NCI-H2171 (cell line): Measurements from ENCODE around the gene BICDL2.

Source experiments
- DNase-seq: peaks from one replicate; lab custom pipeline; 2025; lab: John Stamatoyannopoulos, UW

BICDL2 gene

DNA sequence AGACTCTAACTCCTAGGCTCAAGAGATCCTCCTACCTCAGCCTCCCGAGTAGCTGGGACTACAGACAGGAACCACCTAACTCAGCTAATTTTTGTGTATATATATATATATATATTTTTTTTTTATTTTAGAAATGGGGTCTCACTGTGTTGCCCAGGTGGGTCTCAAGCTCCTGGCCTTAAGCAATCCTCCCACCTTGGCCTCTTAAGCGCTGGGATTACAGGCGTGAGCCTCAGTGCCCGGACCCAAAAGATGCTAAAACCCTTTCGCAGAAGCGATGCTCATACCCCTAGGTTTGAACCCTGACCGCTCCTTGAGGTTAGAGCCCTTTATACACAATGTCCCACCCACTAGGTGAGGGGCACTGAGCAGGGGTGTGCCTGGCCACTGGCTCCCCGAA lies 26.2 kb downstream of the BICDL2 start:
- DNase-seq = no peak

DNA sequence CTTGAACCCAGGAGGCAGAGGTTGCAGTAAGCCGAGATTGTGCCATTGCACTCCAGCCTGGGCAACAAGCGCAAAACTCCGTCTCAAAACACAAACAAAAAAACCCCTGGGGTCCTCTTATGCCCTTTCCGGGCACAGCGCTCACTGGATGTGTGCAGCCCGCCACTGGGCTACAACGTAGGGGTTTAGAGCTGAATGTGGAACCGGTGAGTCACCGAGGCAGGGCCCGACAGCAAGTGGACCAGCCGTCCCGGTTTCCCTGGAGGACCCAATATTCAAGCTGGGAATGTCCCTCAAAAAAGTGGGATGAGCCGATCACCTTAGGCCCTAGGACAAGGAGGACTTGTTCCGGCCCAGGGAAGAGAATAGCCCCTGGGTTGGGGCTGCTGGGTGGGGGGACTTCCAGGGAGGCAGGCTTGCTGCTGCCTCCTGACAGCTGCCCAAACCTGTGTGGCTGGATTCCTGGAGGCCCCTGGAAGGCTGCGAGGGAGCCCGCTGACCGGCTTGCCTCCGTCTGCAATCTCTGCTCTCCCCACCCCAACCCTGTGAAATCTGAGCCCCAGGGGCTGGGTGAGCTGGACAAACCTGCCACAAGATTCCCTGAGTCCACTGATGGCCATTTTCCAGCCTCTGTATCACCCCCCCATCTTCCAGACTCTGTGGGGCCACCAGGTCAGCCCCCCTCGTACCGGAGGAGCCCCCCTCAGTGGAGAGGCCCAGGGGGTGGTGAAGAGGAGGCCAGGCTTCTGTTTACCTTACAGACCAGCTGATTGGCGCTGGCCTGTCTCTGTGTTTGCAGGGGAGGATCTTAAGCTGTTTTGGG lies 27.0 kb downstream of the BICDL2 start:
- DNase-seq = no peak

DNA sequence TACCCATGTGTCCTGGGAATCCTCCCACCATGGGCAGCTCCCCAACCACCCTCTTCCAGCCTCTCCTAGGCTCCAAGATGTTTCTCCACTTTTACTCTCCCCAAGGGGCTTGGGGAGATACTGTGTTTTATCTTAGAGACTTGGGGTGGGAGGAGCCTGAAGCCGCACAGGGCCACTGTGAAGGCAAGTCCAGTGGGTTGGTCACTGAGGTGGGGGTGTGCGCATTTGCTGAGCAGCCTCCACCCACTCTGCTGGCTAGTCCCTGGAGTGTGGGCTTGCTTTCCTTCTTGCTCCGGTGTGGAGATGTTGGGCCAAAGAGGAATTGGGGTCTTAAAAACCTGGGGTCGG lies 28.1 kb downstream of the BICDL2 start:
- DNase-seq = no peak

DNA sequence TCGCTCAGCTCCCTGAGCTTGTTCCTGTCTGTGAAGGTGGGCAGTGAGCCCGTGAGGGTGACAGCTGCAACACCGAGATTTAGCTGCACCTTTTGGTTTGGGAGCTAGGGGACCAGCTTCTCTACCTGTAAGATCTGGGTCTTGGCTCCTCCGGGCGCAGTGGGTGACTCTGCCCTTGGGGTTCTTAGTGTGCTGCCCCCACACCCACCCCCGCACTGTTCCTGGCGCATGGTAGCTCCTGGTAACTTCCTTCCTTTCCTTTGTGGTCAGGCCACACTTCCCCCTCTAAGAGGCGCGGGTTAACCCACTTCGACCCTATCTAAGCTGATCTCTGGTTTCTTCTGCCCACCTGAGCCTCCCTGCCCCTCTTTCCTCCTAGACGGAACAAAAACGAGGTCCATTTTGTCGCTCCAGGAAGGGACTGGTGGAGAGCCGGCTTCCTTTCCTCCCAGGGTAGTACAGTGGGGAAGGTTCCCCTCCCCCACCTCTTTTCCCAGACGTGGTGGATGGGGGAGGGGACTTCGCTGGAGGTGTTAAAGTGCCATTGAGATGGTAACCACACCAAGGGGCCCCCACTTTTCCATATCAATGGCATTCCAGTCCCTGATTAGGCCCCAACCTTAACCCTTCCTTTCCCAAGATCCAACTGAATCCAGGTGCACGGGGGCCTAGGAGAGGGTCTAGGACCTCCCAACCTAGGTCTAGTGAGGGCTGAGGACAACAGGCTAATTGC lies 28.6 kb downstream of the BICDL2 start:
- no peak for DNase-seq

DNA sequence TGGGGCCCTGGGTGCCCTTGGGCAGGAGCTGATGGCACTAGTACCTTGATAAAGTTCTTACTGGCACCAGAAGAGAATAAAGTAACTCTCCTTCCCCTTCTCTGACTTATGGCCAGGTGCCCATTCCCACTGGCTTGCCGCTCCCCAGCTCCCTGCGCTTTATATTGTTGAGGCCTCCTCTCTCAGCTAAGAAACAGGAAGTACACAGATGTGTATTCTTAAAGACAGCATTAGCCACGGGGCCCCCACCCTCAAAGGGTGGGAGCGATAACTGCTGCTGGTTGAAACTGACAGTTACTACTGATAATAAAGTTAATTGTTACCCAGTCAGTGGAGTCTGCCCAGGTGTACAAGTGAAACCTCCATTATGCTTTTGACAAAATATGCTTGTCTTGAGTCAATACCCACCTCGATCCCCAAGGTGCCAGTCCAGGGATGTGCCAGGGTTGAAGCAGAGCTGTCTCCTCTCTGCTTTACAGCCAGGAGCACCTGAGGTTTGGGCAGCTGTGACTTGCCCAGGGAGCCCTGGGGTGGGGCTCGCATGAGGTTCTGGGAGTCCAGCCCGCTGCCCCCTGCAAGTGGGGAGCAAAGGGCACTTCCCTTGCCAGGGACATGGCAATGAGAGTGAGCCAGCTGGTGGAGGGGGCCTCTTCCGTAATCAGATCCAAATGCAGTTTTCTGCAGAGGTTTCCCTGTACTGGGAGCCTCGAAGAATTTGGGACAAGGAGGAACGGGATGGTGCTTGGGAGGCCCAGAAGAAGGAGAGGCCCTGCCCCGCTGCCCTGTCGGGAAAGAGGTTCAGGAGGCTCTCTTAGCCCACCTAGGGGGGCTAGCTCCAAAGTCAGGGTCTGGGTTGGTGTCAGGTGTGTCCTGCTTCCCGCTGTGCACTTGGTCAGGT lies 29.4 kb downstream of the BICDL2 start:
- DNase-seq = no peak

DNA sequence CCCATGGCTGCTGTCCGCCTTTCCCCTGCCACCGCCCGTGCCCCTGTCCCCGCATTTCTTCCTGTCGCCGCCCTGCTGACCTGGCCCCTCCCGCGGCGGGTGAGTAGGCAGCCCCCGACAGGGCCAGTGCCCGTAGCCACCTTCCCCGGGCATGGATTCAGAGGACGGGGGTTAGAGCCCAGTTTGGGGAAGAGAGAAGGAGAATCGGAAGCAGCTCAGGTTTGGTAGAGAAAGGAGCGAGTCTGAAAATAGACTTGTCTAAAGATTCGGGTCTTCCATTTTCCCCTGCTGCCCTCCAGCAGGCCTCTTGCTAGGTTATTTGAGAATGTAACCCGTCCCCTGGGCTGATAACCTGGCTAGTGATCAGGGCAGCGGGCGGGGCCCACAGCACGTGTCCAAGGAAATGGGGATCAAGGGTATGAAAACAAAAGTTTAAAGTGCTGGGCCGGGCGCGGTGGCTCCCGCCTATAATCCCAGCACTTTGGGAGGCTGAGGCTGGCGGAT lies 31.9 kb downstream of the BICDL2 start:
- no peak for DNase-seq

DNA sequence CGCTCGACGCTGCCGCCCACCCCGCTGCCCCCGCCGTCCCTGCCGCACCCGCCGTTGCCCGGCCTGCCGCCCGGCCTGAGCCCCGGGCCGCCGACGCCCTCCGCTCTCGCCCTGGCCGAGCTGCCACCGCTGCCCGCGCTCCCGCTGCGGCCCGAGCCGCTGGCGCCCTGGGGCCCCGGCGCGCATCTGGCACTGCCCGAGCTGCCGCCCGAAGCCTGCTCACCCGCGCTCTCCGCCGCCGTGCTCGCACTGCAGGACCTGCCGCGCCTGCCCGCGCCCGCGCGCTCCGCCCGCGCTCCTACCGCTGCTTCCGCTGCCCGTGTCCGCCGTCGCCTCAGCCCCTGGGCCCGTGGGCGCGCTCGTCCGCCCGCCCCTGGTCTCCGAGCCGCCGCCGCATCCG lies 32.4 kb downstream of the BICDL2 start:
- DNase-seq = no peak

DNA sequence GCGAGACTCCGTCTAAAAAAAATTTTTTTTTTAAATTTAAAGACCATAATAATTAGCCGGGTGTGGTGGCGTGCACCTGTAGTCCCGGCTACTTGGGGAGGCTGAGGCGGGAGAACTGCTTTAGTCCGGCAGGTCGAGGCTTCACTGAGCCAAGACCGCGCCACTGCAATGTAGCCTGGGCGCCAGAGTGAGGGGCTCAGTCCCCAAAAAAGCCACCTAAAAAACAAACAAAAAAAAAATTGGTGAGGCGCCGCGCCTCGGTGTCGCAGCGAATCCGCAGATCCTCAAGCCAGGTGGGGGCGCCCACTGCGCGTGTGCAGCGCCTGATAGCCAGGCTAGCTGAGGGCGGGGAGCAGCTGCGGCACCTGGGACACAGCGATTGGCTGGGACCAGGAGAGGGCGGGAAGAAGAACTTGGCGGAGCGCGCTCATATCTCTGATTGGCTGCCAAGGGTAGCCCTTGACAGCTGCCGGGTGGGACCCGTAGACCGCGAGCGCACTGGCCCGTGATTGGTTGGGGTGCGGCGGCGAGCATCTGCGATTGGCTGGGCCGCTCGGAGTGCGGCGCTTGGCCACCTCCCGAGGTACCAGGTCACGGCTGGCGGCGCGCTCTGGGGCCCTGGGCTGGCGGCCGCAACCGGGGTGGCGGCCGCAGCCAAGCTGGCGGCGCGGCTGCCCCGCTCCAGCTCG lies 33.0 kb downstream of the BICDL2 start:
- DNase-seq = peak; percentile 98

DNA sequence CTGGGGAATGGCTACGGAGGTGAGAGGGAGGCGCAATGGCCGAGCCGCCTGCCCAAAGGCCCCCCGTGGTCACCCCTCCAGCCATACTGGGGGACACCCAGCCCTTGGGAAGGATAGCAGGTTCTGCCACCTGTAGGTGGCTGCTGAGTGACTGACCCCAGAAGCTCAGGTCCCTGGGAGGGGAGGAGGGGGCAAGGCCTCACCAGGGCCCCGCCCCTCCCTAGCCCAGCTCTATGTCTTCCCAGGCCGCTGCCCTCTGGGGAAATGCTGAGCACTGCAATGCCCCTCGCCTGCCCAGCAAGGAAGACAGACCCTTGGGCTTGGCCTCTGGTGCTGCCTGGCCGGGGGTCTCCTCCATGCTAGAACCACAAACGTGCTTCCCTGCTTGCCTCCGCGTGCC lies 35.4 kb downstream of the BICDL2 start:
- no peak for DNase-seq

DNA sequence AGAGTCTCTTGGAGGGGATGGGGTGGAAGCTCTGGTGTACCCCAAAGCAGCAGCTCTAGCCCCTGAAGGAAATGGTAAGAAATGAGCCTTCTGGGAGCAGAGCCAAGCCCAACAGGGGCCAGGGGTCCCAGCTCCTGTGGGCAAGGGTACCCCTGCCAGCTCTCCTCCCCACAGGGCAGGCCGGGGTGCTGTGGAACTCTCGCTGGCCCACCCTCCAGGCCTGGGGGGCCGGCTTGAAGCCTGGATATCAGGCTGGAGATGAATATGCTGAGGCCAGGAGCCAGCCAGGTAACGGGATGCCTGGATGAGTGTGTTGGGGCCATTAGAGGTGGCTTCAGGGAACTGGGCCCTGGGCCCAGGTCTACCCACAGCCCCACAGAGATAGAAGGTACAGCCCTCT lies 36.2 kb downstream of the BICDL2 start:
- no peak for DNase-seq

DNA sequence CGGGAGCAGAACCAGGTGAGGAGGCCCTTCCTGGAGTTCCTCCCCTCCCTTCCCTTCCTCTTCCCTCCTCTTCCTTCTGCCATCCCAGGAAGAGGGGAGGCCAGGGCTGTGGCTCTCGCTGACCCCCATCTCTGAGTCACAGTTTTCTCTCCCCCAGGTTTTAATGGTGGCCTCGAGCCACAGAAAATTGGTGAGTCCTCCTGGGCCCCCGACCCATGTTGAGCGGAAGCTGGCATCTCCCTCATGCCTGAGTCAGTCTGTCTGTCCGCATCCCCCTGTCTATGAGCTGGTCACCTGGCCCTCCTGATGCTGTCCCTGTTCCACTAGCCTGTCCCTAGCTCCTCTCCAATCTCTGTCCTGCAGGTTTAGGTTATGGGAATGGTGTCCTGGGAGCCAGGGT lies 36.8 kb downstream of the BICDL2 start:
- DNase-seq = no peak

DNA sequence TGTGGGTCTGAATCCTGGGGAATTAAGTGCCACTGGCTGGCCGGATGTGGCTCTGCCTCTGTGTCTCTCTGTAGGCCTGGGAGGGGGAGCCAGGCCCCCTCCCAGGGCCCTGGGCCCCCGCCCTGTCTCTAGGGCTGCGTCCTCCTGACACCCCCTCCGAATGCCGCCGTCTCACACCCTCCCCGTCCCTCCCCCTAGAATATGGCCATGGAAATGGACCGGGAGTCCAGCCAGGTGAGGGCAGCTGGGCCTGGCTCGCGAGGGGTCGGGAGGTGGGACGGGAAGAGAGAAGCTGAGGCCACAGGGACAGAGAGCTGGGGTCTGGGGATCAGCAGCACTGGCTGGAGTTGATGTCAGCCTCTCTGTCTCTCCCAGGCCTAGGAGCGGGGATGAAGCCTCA lies 40.4 kb downstream of the BICDL2 start:
- DNase-seq = no peak

DNA sequence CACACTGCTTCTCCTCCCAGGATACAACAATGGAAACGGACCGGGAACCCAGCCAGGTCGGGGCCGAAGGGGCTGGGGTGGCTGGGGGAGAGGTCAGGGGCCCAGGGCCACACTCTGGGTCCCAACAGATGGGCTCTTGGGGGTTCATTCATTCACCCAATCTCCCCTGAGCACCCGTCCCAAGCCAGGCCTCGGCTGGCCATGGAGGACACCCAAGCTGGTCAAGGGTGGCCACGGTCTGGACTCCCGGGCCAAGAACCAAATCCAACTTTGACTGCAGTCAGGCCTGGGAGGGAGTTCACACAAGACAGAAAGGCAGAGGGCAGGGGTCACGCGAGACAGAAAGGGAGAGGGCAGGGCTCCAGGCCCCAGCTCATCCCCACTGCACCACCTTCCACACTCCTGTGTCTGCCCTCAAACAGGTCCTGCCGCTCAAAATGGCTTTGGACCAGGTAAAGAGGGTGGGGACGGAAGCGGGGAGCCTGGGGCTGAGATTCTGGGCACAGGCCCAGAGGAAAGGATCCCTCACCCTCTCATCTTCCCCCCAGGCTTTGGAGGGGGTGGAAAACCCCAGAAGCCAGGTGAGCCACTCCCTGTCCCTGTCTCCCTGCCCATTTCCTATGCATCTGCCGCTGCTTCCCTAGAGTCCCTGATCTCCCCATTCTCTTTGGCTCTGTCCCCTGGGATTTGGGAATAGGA lies 44.2 kb downstream of the BICDL2 start:
- DNase-seq = no peak

DNA sequence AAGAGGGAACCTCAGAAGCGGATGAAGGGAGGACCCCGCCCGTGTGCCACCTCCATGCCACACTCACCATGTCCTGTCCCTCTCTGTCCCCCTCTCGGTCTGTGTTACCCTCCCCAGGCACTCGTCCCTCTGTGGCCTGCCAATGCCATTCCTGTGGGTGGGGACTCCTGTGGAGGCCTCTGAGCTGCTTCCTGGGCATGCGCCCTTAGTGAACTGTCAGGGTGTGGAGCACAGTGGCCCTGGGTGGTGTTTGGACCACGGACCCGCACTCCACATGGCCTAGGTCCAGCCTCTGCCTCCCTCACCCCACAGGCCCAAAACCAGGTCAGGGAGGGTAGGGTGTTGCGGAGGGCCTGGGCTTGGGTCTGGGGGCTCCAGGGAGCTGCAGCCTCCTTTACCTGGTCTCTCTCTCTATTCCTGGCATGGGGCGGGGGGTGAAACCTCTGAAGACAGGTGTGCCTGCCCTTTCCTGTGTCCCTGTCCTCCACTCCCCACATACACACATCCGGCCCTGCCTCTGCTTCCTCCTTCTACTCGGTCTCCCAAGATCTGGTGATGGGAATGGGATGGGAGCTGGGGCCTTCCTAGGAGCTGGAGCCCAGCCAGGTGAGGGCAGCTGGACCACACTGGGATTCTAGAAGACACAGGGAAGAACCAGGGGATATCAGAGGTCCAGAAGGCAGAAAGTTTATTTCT lies 45.0 kb downstream of the BICDL2 start:
- DNase-seq = no peak

DNA sequence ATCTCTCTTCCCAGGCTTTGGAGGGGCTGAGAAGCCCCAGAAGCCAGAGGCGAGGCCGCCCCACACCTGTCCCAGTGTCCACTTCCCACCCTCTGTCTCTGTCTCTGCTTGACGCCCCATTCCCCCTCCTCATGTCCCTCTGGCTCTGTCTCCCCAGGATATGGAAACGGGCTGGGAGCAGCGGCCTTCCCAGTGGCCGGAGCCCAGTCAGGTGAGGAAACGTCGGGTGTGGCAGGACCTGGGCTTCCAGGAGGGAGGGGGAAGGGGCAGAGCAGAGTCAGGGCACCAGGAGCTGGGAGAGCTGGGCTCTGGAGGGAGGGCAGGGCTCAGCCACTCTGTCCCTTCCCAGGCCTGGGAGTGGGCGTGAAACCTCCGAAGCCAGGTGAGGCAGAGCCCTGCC lies 45.9 kb downstream of the BICDL2 start:
- DNase-seq = no peak

DNA sequence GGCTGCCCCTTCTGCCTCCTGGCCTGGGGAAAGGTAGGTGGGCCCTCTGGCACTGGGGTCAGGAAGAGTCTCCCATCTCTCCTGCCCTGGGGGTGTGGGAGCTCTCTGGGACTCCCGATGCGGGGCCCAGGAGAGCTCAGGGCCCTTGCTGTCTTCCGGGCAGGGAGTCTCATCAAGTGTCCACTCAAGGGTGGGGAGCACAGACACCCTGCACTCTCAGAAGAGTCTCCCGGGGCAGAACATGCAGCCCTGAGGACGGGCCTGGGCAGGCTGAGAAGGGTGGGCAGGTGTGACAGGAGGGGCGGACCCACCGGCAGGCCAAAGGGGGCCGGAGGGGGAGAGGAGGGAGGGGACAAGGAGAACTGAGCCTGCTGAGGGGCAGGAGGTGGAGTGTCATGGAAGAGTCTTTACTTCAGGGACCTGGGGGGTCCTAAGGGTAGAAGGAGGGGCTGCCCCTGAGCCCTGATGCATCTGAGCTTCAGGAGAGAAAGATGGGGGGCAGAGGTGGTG lies 48.1 kb downstream of the BICDL2 start:
- no peak for DNase-seq

DNA sequence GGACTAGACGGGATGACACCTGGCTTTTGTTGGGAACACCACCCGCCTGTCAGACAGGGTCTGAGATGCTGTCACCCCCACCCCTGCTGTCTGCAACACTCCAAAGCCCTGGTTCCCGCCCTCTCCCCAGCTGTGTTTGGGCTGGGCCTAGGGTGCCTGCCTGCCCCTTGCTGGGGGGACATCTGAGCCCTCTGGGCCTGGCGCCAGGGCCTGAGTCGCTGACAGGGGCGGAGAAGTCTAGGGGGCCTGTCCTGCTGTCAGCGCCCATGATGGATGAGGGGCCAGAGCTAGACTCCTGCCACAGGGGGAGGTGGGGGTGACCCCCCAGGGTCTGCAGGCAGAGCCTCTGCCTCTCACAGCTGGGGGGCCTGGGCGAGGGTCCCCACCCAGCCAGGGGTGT lies 48.9 kb downstream of the BICDL2 start:
- peak; percentile 83 for DNase-seq

DNA sequence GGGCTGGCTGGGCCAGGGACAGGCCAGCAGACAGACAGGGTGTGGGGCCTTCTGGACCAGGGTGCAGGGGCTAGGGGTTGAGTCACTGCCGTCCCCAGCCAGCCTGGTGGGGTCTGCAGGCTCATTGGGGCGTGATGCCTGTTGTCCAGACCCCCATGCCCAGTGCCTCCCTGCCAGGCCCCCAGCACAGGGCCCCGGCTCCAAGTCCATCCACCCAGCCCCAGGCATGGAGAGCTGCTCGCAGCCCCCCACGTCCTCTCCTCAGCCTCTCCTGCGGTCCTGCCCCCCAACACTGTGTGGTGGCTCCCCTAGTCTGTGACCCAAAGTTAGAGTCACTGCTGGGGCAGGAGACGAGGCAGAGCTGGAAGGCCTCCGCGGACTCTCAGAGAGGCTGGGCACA lies 49.5 kb downstream of the BICDL2 start:
- DNase-seq = no peak

DNA sequence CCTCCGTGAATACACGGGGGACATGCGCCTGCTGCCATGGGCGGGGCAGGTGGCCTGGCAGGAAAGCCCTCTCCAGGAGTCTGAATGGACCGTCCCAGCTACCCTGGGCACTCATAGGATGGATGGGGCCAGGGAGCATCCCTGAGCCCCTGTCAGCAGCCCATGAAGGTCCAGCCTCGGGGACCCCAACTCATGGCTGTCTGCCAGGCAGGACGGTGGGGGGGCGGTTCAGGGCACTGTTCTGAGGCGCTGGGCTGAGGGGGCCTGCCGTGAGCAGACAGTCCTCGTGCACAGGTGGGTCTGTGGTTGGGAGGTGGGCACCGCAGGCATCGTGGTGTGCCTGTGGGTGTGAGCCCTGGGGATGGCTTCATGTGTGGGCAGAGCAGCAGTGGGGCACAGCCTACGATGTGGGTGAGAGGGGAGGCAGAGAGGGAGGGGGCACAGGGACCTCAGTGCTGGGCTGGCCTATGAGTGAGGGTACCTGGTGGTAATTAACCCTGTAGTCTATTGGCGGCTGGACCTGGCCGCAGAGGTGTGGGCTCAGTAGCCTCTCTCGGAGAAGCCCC lies 50.0 kb downstream of the BICDL2 start:
- no peak for DNase-seq

DNA sequence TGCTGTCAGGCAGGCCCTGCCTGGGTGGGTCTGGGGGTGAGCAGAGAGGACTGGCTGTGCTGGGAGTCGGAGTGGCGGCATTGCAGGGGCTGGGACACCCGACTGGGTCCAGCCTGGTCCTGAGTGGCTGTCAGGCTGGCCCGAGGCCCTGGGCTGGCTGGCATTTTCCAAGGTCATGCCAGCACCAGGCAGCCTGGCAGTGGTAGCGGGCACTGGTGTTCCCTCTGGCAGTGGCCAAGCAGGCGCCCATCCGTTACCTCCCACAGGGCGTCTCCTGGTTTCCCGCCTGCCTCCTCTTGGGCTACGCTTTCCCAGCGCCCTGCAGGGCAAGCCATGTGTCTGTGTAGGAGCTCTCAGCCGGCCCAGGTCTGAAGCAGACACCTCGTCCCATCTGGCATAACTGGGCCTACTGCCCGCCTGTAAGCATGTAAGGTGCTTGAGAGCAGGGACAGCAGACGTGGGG lies 50.8 kb downstream of the BICDL2 start:
- DNase-seq = peak; percentile 53
